Activated T-helper 2 cell treated with anti-CD3 and anti-CD28 coated beads, Interferon-gamma antibody, Interleukin-2, Interleukin-4, amounts not matched to agents 10 μg/mL and 5 μg/mL and 100 μg/mL, durations not matched to agents 14 hours and 24 hours and 36 hours (primary cell): ENCODE data around the gene SORBS2. TPM values are rescaled to one million over a fixed set of nuclear protein-coding genes. Genes with fewer than 3 reads are reported as not detected.
"Not testable (repeated sequence)": the region's sequence is repeated elsewhere in the genome, so short reads cannot be mapped to it uniquely, and the experiment has no call there.

Experiments used
- DNase-seq: peaks from one replicate; pipeline ENCODE4 v3.0.0; 2021; ENCODE audit warnings: low spot score
- H3K27ac Mint-ChIP-seq: one replicate; pipeline ENCODE4 v1.8.0; 2021; ENCODE audit warnings: mixed read lengths
- H3K27me3 Mint-ChIP-seq: one replicate; pipeline ENCODE4 v1.8.0; 2021; ENCODE audit warnings: low read depth, mixed read lengths
- H3K36me3 Mint-ChIP-seq: one replicate; pipeline ENCODE4 v1.8.0; 2021; ENCODE audit warnings: low read depth, mixed read lengths
- H3K4me1 Mint-ChIP-seq: one replicate; pipeline ENCODE4 v1.8.0; 2021; ENCODE audit warnings: low read depth, mixed read lengths
- H3K4me3 Mint-ChIP-seq: one replicate; pipeline ENCODE4 v1.8.0; 2021; ENCODE audit warnings: low read depth, mild to moderate bottlenecking, moderate library complexity, mixed read lengths
- H3K9me3 Mint-ChIP-seq: one replicate; pipeline ENCODE4 v1.8.0; 2021; ENCODE audit warnings: mixed read lengths
- intact Hi-C: fragments of 100-400 bp; cut with micrococcal nuclease; formaldehyde crosslinking; loops from one replicate; pipeline ENCODE4 v1.15.1; 2023
- total RNA-seq: library from RNA; stranded (reverse); gene quantifications from 2 replicates; pipeline ENCODE4 v1.2.3, GENCODE V29; 2022

SORBS2 gene
- total RNA-seq, 1 donor from 2014 or later = not detected

GRCh38 chr4:185573651-185574199 lies 238.3 kb downstream of the SORBS2 start:
- Mint-ChIP-seq H3K4me1 (no peaks in the 10 kb centered on the region), H3K4me3 (no peak overlapping the region), H3K36me3 (no peaks in the 10 kb centered on the region), H3K27me3 (peaks cover 12% of the 10 kb centered on the region), H3K27ac (no peak overlapping the region), H3K9me3 (no peaks in the 10 kb centered on the region)
- intact Hi-C loops = no loop called here
- DNase-seq = no peak

DNA sequence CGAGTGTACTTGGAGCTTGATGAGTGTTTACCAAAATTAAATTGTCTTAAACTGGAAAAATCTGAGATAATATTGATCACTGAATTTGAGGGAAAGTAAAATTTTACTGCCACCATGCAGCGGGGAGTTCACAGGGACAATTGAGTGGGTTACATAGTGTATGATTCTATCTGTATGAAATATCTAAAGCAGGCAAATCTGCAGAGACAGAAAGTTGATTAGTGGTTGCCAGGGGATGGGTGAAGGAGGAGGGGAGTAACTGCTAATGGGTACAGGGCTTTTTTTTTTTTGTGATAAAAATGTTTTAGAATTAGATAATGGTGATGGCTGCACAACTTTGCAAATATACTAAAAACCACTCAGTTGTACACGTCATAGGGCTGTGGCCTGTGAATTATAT lies 241.3 kb downstream of the SORBS2 start:
- peaks cover 4% of the 10 kb centered on the region for H3K4me1 Mint-ChIP-seq
- H3K27me3 Mint-ChIP-seq = peaks cover 14% of the 10 kb centered on the region
- H3K36me3 Mint-ChIP-seq = no peaks in the 10 kb centered on the region
- DNase-seq = no peak
- H3K27ac Mint-ChIP-seq = no peak overlapping the region
- peaks cover 2% of the 10 kb centered on the region for H3K9me3 Mint-ChIP-seq
- intact Hi-C loops = no loop called here
- H3K4me3 Mint-ChIP-seq = no peak overlapping the region

DNA sequence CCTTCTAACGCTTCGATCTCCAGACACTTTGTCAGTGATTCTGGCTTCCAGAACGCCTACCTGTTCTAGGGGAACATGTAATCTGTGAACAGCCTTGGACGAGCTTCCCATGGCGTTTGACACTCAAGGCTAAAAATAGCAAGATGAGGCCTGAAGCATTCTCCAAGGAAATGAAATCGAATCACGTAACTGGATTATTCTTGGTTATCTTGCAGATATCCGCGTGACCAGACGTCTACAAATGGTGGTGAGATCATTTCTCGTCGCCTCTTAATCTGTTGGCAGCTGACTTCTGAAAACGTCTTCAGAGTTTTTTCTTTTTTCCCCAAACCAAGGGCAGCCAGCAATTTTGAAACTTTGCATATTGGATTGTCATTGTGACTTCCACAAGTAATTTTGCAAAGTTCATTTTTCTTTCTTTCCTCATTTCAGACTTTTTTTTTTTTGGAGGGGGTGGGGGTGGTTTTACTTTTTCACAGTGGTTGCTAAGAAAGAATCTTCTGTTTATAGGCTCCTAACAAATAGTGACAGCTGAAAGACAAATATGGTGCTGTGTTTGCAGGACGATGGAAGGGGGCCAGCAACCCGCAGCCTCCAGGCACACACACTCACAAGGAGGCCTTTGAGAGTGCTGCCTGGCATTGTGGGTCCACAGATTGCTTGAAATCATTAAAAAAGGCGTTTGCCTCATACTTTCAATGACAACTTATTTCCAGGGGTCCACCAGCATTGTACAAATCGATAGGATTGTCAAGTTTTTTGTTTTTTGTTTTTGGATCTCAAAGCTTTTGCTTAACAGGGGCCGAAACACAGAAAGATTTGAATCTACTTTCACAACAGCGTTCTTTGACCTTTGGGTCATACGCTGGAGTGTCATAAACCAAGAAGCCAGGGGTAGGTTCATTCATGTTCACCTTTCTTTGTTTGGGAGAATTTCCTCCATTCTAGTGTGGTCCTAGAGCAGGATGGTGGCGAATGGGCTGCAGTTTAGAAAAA lies 244.3 kb downstream of the SORBS2 start:
- Mint-ChIP-seq H3K4me3 (no peak overlapping the region), H3K27me3 (peaks cover 11% of the 10 kb centered on the region), H3K36me3 (no peaks in the 10 kb centered on the region), H3K27ac (no peak overlapping the region), H3K9me3 (peaks cover 3% of the 10 kb centered on the region), H3K4me1 (peaks cover 4% of the 10 kb centered on the region)
- no peak for DNase-seq
- intact Hi-C loops = no loop called here

DNA sequence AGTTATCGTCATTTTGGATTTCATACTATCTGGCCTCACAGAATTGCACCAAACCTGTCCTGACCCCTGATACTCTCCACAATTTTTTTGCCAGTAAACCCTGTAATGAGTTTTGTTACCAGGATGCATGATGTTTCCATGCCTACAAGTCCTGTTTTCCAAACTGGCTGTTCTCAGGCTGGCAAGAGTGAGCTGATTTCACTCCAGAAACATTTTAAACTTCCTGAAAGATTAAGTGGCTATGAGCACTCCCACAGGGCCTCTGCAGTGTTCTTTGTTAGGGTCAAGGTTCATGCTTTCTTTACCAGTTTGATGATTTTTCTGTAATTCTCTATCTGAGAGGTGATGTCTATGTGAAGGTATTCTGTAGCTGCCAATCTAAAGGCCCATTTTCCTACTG lies 245.0 kb downstream of the SORBS2 start:
- no peaks in the 10 kb centered on the region for H3K36me3 Mint-ChIP-seq
- peaks cover 11% of the 10 kb centered on the region for H3K27me3 Mint-ChIP-seq
- no peak overlapping the region for H3K4me3 Mint-ChIP-seq
- intact Hi-C loops = loop anchor here (1.0 kb wide), 1 partner anchor 20 kb away; no protein-coding TSS in a partner anchor
- H3K4me1 Mint-ChIP-seq = peaks cover 4% of the 10 kb centered on the region
- peaks cover 3% of the 10 kb centered on the region for H3K9me3 Mint-ChIP-seq
- DNase-seq = no peak
- no peak overlapping the region for H3K27ac Mint-ChIP-seq

DNA sequence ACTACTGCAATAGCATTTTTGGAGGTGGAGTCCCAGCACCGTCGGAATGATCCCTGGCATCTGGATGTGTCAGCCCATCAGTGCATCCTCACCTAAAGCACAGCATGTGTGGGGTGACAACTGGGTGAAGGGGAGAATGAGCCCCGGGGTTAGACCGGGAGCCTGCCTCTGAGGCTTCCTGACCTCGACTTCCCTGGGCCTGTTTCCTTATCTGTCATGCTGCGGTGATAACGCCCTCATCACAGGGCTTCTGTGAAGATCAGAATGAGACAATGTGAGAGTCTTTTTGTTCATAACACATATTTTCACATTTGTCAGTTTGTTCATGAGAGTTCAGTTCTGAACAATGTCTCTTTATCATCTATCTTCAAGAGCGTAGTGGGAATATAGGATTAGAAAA lies 245.6 kb downstream of the SORBS2 start:
- no peak for DNase-seq
- intact Hi-C loops = loop anchor here (1.0 kb wide), 1 partner anchor 21 kb away; no protein-coding TSS in a partner anchor
- no peak overlapping the region for H3K27ac Mint-ChIP-seq
- H3K36me3 Mint-ChIP-seq = no peaks in the 10 kb centered on the region
- peaks cover 4% of the 10 kb centered on the region for H3K4me1 Mint-ChIP-seq
- peaks cover 3% of the 10 kb centered on the region for H3K9me3 Mint-ChIP-seq
- H3K4me3 Mint-ChIP-seq = no peak overlapping the region
- H3K27me3 Mint-ChIP-seq = peaks cover 8% of the 10 kb centered on the region

- Mint-ChIP-seq H3K36me3 (no peaks in the 10 kb centered on the region), H3K27ac (no peak overlapping the region), H3K27me3 (peaks cover 8% of the 10 kb centered on the region), H3K4me3 (no peak overlapping the region), H3K4me1 (peaks cover 4% of the 10 kb centered on the region), H3K9me3 (peaks cover 3% of the 10 kb centered on the region)
- DNase-seq = no peak
- intact Hi-C loops = loop anchor here (1.0 kb wide), 1 partner anchor 22 kb away; no protein-coding TSS in a partner anchor
Measured at GRCh38 chr4:185565696-185566095, 246.3 kb downstream of the SORBS2 start.

- no peak overlapping the region for H3K27ac Mint-ChIP-seq
- peaks cover 4% of the 10 kb centered on the region for H3K27me3 Mint-ChIP-seq
- H3K4me3 Mint-ChIP-seq = no peak overlapping the region
- peaks cover 3% of the 10 kb centered on the region for H3K9me3 Mint-ChIP-seq
- intact Hi-C loops = no loop called here
- DNase-seq = no peak
- peaks cover 4% of the 10 kb centered on the region for H3K4me1 Mint-ChIP-seq
- no peaks in the 10 kb centered on the region for H3K36me3 Mint-ChIP-seq
Measured at GRCh38 chr4:185564349-185564748, 247.6 kb downstream of the SORBS2 start.

DNA sequence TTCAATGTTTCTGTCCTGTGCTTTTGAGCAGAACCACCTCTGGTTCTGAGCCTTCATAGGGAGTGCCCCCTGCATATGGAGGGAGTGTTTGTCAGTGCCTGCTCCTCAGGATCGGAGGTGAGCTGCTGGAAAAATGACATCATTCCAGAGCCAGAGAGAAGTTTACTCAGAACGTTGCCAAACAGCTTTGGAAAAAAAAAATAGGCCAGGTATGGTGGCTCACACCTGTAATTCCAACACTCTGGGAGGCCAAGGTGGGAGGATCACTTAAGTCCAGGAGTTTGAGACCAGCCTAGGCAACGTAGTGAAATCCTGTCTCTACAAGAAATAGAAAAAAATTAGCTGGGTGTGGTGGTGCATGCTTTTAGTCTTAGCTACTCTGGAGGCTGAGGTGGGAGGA lies 249.5 kb downstream of the SORBS2 start:
- peaks cover 3% of the 10 kb centered on the region for H3K9me3 Mint-ChIP-seq

GRCh38 chr4:185560316-185560715 lies 251.7 kb downstream of the SORBS2 start:
- DNase-seq = no peak
- Mint-ChIP-seq H3K27ac (no peak overlapping the region), H3K27me3 (peaks cover 15% of the 10 kb centered on the region), H3K9me3 (no peaks in the 10 kb centered on the region), H3K4me1 (no peaks in the 10 kb centered on the region), H3K36me3 (no peaks in the 10 kb centered on the region), H3K4me3 (no peak overlapping the region)
- intact Hi-C loops = no loop called here

More for the DNA sequence above, 249.5 kb downstream of the SORBS2 start:
- H3K4me3 Mint-ChIP-seq = no peak overlapping the region
- intact Hi-C loops = no loop called here
- DNase-seq = no peak
- no peak overlapping the region for H3K27ac Mint-ChIP-seq
- peaks cover 12% of the 10 kb centered on the region for H3K27me3 Mint-ChIP-seq
- peaks cover 4% of the 10 kb centered on the region for H3K4me1 Mint-ChIP-seq
- no peaks in the 10 kb centered on the region for H3K36me3 Mint-ChIP-seq

- no peaks in the 10 kb centered on the region for H3K4me1 Mint-ChIP-seq
- no peak overlapping the region for H3K27ac Mint-ChIP-seq
- intact Hi-C loops = no loop called here
- peaks cover 15% of the 10 kb centered on the region for H3K27me3 Mint-ChIP-seq
- no peak overlapping the region for H3K4me3 Mint-ChIP-seq
- no peak for DNase-seq
- no peaks in the 10 kb centered on the region for H3K36me3 Mint-ChIP-seq
- no peaks in the 10 kb centered on the region for H3K9me3 Mint-ChIP-seq
Measured at GRCh38 chr4:185559915-185560281, 252.1 kb downstream of the SORBS2 start.

- H3K4me1 Mint-ChIP-seq, intact Hi-C loops, H3K9me3 Mint-ChIP-seq, H3K27ac Mint-ChIP-seq, H3K4me3 Mint-ChIP-seq, DNase-seq, H3K36me3 Mint-ChIP-seq: not testable (repeated sequence)
- peaks cover 15% of the 10 kb centered on the region for H3K27me3 Mint-ChIP-seq
Measured at GRCh38 chr4:185559251-185559914, 252.6 kb downstream of the SORBS2 start.

DNA sequence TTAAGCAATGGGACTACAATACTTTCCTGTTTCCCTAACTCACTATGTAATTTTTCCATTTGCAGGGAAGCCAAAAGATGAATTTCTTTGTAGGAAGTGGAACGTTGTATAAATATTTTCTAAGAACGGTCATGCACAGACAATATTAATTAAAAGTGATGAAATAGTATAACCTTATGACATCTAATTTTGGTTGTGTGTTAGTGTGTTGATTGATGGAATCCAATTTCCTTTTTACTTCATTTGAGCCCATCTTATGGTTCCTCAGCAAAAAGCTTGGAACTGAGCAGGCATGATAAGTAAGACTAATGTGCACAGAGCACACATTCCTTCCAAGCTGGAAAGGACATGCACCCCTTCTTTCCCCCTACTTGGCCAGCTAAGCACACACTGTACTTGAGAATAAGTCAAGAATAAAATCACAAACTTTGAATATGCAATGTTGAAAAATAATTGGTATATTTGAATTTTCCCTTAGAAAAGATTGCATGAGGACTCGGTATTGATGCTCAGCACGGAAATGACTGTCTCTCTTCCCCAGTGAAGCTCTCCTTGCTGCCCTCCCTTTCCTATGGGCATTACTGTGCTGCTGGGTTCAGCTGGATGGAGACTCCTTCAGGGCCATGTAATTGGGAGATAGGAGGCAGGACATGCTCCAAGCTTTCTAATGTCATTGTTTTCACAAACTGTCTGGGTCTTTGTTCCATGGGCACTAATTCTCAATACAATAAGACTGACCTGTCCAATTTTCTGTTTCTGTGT lies 257.4 kb downstream of the SORBS2 start:
- Mint-ChIP-seq H3K4me3 (no peak overlapping the region), H3K27me3 (peaks cover 24% of the 10 kb centered on the region), H3K9me3 (no peaks in the 10 kb centered on the region), H3K36me3 (no peaks in the 10 kb centered on the region), H3K27ac (no peak overlapping the region), H3K4me1 (no peaks in the 10 kb centered on the region)
- intact Hi-C loops = no loop called here
- DNase-seq = no peak
